ENCODE results near the gene LIPN. TPM values are rescaled to one million over a fixed set of nuclear protein-coding genes. Genes with fewer than 3 reads are reported as not detected.

The LIPN gene
- total and polyA plus RNA-seq, 2 experiments from 2014 or later: not detected

DNA sequence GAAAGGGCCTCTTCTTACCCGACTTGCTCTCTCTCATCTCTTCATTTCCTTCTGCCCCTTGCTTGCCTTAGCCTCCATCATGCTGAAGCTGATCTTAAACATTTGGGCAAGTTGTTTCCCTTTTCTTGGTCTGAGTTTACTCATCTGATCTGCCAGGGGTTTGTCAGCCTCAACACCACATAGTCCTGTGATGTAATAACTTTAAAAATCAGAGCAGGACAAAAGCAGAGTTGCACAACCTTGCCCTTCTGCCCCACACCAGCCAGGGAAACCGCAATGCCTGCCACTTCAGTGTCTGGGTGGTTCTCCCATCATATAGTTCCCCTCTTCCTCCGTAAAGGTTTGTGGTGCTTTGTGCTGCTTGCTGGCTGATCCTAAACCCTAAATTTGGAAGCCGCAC lies 32.8 kb downstream of the LIPN start:
- no peak overlapping the region for H3K4me2 ChIP-seq
- peaks cover 2% of the 10 kb centered on the region for H3K27me3 Mint-ChIP-seq (ENCODE audit: insufficient read depth, low read depth, poor library complexity)
- ATAC-seq (no peak), DNase-seq (ENCODE audit: low spot score) (no peak)
- peaks cover 4% of the 10 kb centered on the region; the same call in 1 of the 3 replicates for H3K4me1 Mint-ChIP-seq
- H3K36me3 Mint-ChIP-seq (ENCODE audit: low read depth): no peaks in the 10 kb centered on the region
- H2AFZ ChIP-seq: no peak overlapping the region
- no peaks in the 10 kb centered on the region for H3K4me1 ChIP-seq (ENCODE audit: insufficient read depth)
- H3K36me3 ChIP-seq (ENCODE audit: insufficient read depth): no peaks in the 10 kb centered on the region
- H3K9me3 Mint-ChIP-seq: no peaks in the 10 kb centered on the region
- no peaks in the 10 kb centered on the region for H3K79me2 ChIP-seq (replicated peaks; ENCODE audit: insufficient read depth)
- no peaks in the 10 kb centered on the region for H4K20me1 ChIP-seq (replicated peaks; ENCODE audit: insufficient read depth)
- H3K9me2 ChIP-seq (ENCODE audit: insufficient read depth): no peaks in the 10 kb centered on the region
- H3K4me3 Mint-ChIP-seq: no peak overlapping the region
- no peak overlapping the region for H3K4me3 ChIP-seq
- TF ChIP-seq ZNF114 (CRISPR knock-in tag; IDR thresholded peaks at IDR 0.05) (no peak), EZH2 (IDR thresholded peaks at IDR 0.05; ENCODE audit: low read depth, unreplicated experiment) (no peak), STAT1 (IDR thresholded peaks at IDR 0.05; ENCODE audit: unreplicated experiment) (no peak), EZH2phosphoT487 (IDR thresholded peaks at IDR 0.05; ENCODE audit: unreplicated experiment) (no peak), NANOG (IDR thresholded peaks at IDR 0.05; ENCODE audit: borderline replicate concordance) (no peak), POLR2AphosphoS5 (IDR thresholded peaks at IDR 0.05; ENCODE audit: low read depth) (no peak), ZNF331 (CRISPR knock-in tag; IDR thresholded peaks at IDR 0.05; ENCODE audit: low read depth) (no peak), JUNB (IDR thresholded peaks at IDR 0.05; ENCODE audit: unreplicated experiment) (no peak), CREB1 (CRISPR knock-in tag; IDR thresholded peaks at IDR 0.05; ENCODE audit: low read depth) (no peak)
- TF ChIP-seq, protein P1, sequence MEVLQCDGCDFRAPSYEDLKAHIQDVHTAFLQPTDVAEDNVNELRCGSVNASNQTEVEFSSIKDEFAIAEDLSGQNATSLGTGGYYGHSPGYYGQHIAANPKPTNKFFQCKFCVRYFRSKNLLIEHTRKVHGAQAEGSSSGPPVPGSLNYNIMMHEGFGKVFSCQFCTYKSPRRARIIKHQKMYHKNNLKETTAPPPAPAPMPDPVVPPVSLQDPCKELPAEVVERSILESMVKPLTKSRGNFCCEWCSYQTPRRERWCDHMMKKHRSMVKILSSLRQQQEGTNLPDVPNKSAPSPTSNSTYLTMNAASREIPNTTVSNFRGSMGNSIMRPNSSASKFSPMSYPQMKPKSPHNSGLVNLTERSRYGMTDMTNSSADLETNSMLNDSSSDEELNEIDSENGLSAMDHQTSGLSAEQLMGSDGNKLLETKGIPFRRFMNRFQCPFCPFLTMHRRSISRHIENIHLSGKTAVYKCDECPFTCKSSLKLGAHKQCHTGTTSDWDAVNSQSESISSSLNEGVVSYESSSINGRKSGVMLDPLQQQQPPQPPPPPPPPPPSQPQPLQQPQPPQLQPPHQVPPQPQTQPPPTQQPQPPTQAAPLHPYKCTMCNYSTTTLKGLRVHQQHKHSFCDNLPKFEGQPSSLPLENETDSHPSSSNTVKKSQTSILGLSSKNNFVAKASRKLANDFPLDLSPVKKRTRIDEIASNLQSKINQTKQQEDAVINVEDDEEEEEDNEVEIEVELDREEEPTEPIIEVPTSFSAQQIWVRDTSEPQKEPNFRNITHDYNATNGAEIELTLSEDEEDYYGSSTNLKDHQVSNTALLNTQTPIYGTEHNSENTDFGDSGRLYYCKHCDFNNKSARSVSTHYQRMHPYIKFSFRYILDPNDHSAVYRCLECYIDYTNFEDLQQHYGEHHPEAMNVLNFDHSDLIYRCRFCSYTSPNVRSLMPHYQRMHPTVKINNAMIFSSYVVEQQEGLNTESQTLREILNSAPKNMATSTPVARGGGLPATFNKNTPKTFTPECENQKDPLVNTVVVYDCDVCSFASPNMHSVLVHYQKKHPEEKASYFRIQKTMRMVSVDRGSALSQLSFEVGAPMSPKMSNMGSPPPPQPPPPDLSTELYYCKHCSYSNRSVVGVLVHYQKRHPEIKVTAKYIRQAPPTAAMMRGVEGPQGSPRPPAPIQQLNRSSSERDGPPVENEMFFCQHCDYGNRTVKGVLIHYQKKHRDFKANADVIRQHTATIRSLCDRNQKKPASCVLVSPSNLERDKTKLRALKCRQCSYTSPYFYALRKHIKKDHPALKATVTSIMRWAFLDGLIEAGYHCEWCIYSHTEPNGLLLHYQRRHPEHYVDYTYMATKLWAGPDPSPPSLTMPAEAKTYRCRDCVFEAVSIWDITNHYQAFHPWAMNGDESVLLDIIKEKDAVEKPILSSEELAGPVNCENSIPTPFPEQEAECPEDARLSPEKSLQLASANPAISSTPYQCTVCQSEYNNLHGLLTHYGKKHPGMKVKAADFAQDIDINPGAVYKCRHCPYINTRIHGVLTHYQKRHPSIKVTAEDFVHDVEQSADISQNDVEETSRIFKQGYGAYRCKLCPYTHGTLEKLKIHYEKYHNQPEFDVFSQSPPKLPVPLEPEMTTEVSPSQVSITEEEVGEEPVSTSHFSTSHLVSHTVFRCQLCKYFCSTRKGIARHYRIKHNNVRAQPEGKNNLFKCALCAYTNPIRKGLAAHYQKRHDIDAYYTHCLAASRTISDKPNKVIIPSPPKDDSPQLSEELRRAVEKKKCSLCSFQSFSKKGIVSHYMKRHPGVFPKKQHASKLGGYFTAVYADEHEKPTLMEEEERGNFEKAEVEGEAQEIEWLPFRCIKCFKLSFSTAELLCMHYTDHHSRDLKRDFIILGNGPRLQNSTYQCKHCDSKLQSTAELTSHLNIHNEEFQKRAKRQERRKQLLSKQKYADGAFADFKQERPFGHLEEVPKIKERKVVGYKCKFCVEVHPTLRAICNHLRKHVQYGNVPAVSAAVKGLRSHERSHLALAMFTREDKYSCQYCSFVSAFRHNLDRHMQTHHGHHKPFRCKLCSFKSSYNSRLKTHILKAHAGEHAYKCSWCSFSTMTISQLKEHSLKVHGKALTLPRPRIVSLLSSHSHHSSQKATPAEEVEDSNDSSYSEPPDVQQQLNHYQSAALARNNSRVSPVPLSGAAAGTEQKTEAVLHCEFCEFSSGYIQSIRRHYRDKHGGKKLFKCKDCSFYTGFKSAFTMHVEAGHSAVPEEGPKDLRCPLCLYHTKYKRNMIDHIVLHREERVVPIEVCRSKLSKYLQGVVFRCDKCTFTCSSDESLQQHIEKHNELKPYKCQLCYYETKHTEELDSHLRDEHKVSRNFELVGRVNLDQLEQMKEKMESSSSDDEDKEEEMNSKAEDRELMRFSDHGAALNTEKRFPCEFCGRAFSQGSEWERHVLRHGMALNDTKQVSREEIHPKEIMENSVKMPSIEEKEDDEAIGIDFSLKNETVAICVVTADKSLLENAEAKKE (CRISPR knock-in tag; IDR thresholded peaks at IDR 0.05): no peak
- TF ChIP-seq, protein P2, sequence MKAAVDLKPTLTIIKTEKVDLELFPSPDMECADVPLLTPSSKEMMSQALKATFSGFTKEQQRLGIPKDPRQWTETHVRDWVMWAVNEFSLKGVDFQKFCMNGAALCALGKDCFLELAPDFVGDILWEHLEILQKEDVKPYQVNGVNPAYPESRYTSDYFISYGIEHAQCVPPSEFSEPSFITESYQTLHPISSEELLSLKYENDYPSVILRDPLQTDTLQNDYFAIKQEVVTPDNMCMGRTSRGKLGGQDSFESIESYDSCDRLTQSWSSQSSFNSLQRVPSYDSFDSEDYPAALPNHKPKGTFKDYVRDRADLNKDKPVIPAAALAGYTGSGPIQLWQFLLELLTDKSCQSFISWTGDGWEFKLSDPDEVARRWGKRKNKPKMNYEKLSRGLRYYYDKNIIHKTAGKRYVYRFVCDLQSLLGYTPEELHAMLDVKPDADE (IDR thresholded peaks at IDR 0.05): no peak
- TF ChIP-seq, protein P3, sequence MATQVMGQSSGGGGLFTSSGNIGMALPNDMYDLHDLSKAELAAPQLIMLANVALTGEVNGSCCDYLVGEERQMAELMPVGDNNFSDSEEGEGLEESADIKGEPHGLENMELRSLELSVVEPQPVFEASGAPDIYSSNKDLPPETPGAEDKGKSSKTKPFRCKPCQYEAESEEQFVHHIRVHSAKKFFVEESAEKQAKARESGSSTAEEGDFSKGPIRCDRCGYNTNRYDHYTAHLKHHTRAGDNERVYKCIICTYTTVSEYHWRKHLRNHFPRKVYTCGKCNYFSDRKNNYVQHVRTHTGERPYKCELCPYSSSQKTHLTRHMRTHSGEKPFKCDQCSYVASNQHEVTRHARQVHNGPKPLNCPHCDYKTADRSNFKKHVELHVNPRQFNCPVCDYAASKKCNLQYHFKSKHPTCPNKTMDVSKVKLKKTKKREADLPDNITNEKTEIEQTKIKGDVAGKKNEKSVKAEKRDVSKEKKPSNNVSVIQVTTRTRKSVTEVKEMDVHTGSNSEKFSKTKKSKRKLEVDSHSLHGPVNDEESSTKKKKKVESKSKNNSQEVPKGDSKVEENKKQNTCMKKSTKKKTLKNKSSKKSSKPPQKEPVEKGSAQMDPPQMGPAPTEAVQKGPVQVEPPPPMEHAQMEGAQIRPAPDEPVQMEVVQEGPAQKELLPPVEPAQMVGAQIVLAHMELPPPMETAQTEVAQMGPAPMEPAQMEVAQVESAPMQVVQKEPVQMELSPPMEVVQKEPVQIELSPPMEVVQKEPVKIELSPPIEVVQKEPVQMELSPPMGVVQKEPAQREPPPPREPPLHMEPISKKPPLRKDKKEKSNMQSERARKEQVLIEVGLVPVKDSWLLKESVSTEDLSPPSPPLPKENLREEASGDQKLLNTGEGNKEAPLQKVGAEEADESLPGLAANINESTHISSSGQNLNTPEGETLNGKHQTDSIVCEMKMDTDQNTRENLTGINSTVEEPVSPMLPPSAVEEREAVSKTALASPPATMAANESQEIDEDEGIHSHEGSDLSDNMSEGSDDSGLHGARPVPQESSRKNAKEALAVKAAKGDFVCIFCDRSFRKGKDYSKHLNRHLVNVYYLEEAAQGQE (IDR thresholded peaks at IDR 0.05; ENCODE audit: unreplicated experiment): no peak
- TF ChIP-seq, protein P4, sequence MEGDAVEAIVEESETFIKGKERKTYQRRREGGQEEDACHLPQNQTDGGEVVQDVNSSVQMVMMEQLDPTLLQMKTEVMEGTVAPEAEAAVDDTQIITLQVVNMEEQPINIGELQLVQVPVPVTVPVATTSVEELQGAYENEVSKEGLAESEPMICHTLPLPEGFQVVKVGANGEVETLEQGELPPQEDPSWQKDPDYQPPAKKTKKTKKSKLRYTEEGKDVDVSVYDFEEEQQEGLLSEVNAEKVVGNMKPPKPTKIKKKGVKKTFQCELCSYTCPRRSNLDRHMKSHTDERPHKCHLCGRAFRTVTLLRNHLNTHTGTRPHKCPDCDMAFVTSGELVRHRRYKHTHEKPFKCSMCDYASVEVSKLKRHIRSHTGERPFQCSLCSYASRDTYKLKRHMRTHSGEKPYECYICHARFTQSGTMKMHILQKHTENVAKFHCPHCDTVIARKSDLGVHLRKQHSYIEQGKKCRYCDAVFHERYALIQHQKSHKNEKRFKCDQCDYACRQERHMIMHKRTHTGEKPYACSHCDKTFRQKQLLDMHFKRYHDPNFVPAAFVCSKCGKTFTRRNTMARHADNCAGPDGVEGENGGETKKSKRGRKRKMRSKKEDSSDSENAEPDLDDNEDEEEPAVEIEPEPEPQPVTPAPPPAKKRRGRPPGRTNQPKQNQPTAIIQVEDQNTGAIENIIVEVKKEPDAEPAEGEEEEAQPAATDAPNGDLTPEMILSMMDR (conservative IDR thresholded peaks at IDR 0.05; ENCODE audit: low read depth in 2 of 2): no peak
- H3K27ac Mint-ChIP-seq: no peak overlapping the region
- no peaks in the 10 kb centered on the region for H3F3A ChIP-seq (replicated peaks; ENCODE audit: low read depth)
- no peaks in the 10 kb centered on the region for H3K27me3 ChIP-seq (ENCODE audit: insufficient read depth)
- no peak overlapping the region for H3K27ac ChIP-seq (ENCODE audit: low read depth)

Measured in GM23338 (cell line).